Measurements from ENCODE around the gene WNK1. TPM values are rescaled to one million over a fixed set of nuclear protein-coding genes. Genes with fewer than 3 reads are reported as not detected.

Gene WNK1
- total and polyA plus RNA-seq, 11 donors = 59.9 to 373 (median 290) TPM

- H3K4me1 ChIP-seq = peaks cover 0 to 17% (median 0%) of the 10 kb centered on the region in 12 donors
- TF ChIP-seq POLR2A (IDR thresholded peaks at IDR 0.05) (no peak), CTCF (IDR thresholded peaks at IDR 0.05) (no peak)
- no peaks in the 10 kb centered on the region for H3K27me3 ChIP-seq
- no peaks in the 10 kb centered on the region for H3K36me3 ChIP-seq
- H3K27ac ChIP-seq = peak overlapping the region in 8 of 12 donors; percentile 0 to 56 (median 24)
- WGBS, 4 donors = 42 to 54% (median 48%) methylated on average over 7 to 8 of the region's 8 CpGs
- H3K9me3 ChIP-seq = no peaks in the 10 kb centered on the region
- H3K4me3 ChIP-seq = no peak overlapping the region
- peak in 3 of 5 donors; percentile 43 to 65 (median 47) for DNase-seq
- intact Hi-C loops (cut with DNase I) = loop anchor here in 4 of 10 donors (10.0 kb wide), 1 partner anchor 136 kb away; no protein-coding TSS in a partner anchor
- peak; percentile 49 to 90 (median 69) for ATAC-seq
Observed at GRCh38 chr12:958588-959123, 206.3 kb downstream of the WNK1 start.

Other genes with a start within 250 kb of the WNK1 start
- gene NINJ2, start 89.1 kb upstream of the WNK1 start, total RNA-seq = 1 to 10 TPM; 2.8 to 9.1 (median 5.2) TPM
- 10 to 100 TPM in 1 of 2 donors, 1 to 10 TPM in 1; 4.2 to 15.0 TPM for gene NINJ2, start 89.1 kb upstream of the WNK1 start, polyA plus RNA-seq
- gene RAD52, start 197.1 kb downstream of the WNK1 start, total RNA-seq = 1 to 10 TPM; 4.1 to 9.7 (median 6.2) TPM
- 1 to 10 TPM; 4.3 to 7.9 TPM for gene RAD52, start 197.1 kb downstream of the WNK1 start, polyA plus RNA-seq
- 10 to 100 TPM; 36.0 to 84.0 (median 52.8) TPM for gene ERC1, start 238.6 kb downstream of the WNK1 start, total RNA-seq
- 10 to 100 TPM; 13.5 to 20.9 TPM for gene ERC1, start 238.6 kb downstream of the WNK1 start, polyA plus RNA-seq

Data from heart left ventricle (tissue), 16 donors.